Testis (tissue), 3 donors: ENCODE results near the gene MPHOSPH9. TPM values are rescaled to one million over a fixed set of nuclear protein-coding genes. Genes with fewer than 3 reads are reported as not detected.
A peak's percentile ranks its signal among the peaks of the same experiment; 100 is the strongest.

Source experiments
- DNase-seq: peaks from one replicate; pipeline ENCODE4 v3.0.0-alpha.2; 2019
- H3K27ac ChIP-seq, 2 donors: fragments of 200-600 bp; sonication (generic); one replicate each; pipeline ENCODE4 v1.5.1; 2019
- H3K27me3 ChIP-seq: fragments of 200-600 bp; sonication (generic); one replicate; pipeline ENCODE4 v1.5.1; 2019
- H3K36me3 ChIP-seq: fragments of 200-600 bp; sonication (generic); one replicate; pipeline ENCODE4 v1.5.1; 2017; ENCODE audit warnings: low read depth; ENCODE audit errors: missing control alignments
- H3K4me1 ChIP-seq: fragments of 200-600 bp; sonication (generic); one replicate; pipeline ENCODE4 v1.5.1; 2019
- H3K4me3 ChIP-seq, 2 donors: fragments of 200-600 bp; sonication (generic); one replicate each; pipeline ENCODE4 v1.5.1; 2017 to 2019
- H3K9me3 ChIP-seq: fragments of 200-600 bp; sonication (generic); one replicate; pipeline ENCODE4 v1.5.1; 2017
- CTCF ChIP-seq, 3 experiments: fragments of 450-650 bp in 2 of 3; fragments of 200-600 bp in 1 of 3; sonication (generic) in 1 of 3; IDR thresholded peaks; one replicate each; pipeline ENCODE4 v1.5.1; 2016 to 2019; ENCODE audit warnings: antibody characterized with exemption in 3 of 3, mild to moderate bottlenecking in 2 of 3, moderate library complexity in 1 of 3
- POLR2A ChIP-seq: fragments of 450-650 bp; IDR thresholded peaks from one replicate; pipeline ENCODE4 v1.6.1; 2017; ENCODE audit warnings: antibody characterized with exemption, mild to moderate bottlenecking, moderate library complexity
- WGBS, 2 donors: methylation state at CpG; one replicate each; pipeline ENCODE4 v1.1.5; 2018; 5-methylcytosine and 5-hydroxymethylcytosine counted together
- intact Hi-C: fragments of 100-400 bp; cut with DNase I; formaldehyde crosslinking; loops from one replicate; pipeline ENCODE4 v1.15.1; 2023; ENCODE audit warnings: low total_unique reads
- polyA plus RNA-seq: library from polyadenylated mRNA; stranded (reverse); fragments of 350-450 nt; fragmentation: Illumina TruSeq; extraction: RNeasy Lipid Tissue Mini Kit (QIAGEN cat#74804); gene quantifications from one replicate; pipeline ENCODE4 v1.2.3, GENCODE V29; 2014; ENCODE audit warnings: low read depth, low replicate concordance; ENCODE audit not compliant: insufficient read depth
- total RNA-seq, 2 donors: library from RNA; depleted of rRNA; stranded (reverse); fragments of >200 nt; gene quantifications; one replicate each; pipeline ENCODE4 v1.2.3, GENCODE V29; 2016

MPHOSPH9 gene
- total and polyA plus RNA-seq, 3 donors from 2014 or later: 28.8 to 81.1 (median 60.3) TPM

DNA sequence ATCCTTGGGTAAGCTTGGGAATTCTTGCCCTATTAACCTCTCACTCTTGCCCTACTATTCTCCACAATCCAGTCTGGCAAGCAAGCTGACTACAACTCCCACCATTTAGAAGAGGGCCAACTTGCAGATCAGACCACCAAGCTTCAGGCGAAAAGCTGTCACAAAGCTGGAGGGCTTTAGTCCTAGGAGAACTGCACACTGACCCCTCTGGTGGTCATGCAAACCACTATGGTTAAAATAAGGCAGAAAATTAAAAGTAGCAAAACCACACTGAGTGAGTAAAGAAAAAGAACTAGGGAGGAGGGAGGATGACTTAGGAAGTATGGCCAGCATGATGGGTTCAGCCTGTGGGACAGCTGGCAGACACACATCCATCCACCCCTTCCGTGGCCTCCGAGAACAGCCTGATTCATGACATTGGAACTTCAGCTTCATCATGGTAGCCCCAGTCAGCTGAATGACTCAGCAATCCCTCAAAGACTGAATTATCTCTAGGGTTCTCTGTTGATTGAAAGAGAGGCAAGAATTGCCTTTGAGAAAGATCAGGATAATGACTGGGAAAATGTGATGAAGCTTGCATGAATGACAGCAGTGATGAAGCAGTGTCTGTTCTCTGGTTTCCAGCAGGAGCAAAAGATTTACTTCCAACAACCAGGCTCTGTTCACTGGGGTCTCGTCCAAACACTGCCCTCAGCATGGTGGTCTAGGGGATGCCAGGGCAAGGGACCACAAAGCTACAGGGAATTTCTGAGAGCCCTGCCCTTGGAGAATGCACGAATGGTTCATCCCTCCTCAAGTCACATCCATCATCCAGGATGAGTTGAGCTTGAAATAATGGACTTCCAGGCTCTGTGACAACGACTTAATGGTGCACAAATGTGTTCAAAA is 106.4 kb downstream of the MPHOSPH9 start:
- Histone ChIP-seq H3K27me3 (no peaks in the 10 kb centered on the region), H3K9me3 (no peaks in the 10 kb centered on the region), H3K27ac (no peak overlapping the region), H3K36me3 (no peaks in the 10 kb centered on the region), H3K4me1 (peaks cover 6% of the 10 kb centered on the region), H3K4me3 (no peak overlapping the region)
- TF ChIP-seq POLR2A (no peak), CTCF (IDR thresholded peaks at IDR 0.05) (no peak)
- DNase-seq: no peak
- intact Hi-C loops: no loop called here
- WGBS, 2 donors: 71 to 74% methylated on average over 6 of the region's 6 CpGs

GRCh38 chr12:123122626-123123025 is 110.3 kb downstream of the MPHOSPH9 start:
- no peaks in the 10 kb centered on the region for H3K9me3 ChIP-seq
- 97 to 100% methylated on average over 3 of the region's 3 CpGs for WGBS, 2 donors
- no peak for DNase-seq
- no peaks in the 10 kb centered on the region for H3K36me3 ChIP-seq
- no peak for TF ChIP-seq CTCF (IDR thresholded peaks at IDR 0.05)
- no peak for TF ChIP-seq POLR2A
- peaks cover 13% of the 10 kb centered on the region for H3K4me1 ChIP-seq
- intact Hi-C loops: no loop called here
- no peak overlapping the region for H3K27ac ChIP-seq
- H3K4me3 ChIP-seq: no peak overlapping the region
- H3K27me3 ChIP-seq: no peaks in the 10 kb centered on the region

DNA sequence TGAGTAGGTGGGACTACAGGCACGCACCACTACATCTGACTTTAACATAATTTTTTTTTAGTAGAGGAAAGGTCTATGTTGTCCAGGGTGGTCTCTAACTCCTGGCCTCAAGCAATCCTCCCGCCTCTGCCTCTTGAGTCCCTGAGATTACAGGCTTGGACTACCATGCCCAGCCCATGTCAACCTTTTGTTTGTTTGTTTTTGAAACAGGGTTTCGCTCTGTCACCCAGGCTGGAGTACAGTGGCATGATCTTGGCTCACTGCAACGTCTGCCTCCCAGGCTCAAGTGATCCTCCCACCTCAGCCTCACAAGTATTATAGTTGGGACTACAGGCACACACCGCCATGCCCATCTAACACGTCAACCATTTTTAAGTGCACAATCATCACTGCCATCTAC is 111.3 kb downstream of the MPHOSPH9 start:
- Histone ChIP-seq H3K9me3 (no peaks in the 10 kb centered on the region), H3K4me3 (no peak overlapping the region), H3K27ac (no peak overlapping the region), H3K27me3 (no peaks in the 10 kb centered on the region), H3K4me1 (peaks cover 11% of the 10 kb centered on the region), H3K36me3 (no peaks in the 10 kb centered on the region)
- TF ChIP-seq POLR2A (no peak), CTCF (IDR thresholded peaks at IDR 0.05) (no peak)
- no peak for DNase-seq
- intact Hi-C loops: no loop called here
- 86 to 90% methylated on average over 6 of the region's 6 CpGs for WGBS, 2 donors

DNA sequence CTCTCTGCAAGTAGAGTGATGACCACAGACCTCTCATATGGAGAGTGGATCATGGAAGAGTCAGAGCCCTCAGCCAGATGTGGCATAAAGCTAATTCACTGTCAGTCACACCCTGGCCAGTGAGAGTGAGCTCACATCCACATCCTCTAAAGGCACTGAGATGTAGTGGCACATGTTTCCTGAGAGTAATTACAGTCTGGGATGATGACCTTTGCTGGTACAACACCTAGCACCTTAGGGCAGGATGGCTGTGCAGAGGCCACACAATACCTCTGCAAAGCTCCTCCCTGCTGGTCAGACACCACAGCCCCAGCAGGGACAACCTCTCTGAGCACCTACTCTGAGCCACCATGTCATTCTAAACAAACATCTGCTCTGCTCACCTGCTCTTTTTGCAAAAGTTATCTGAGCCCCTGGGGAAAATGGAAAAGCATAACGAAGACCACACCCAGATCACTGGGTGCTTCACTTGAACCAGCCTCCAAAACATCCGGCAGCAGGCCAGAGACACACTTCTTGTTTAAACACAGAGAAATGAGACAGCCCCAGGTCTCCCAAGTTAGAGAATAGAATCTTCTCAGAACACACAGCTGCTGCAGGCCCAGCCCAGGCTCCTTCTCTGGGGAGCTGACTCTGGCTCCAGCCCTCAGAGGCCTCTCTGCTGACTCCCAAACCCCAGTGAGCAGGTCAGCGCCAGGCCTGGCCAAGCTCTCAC is 112.3 kb downstream of the MPHOSPH9 start:
- WGBS, 2 donors: 48 to 70% methylated on average over 3 of the region's 3 CpGs
- intact Hi-C loops: no loop called here
- Histone ChIP-seq H3K36me3 (no peaks in the 10 kb centered on the region), H3K4me3 (no peak overlapping the region), H3K27me3 (no peaks in the 10 kb centered on the region), H3K27ac (peak overlapping the region in 1 of 2 donors; percentile 45), H3K9me3 (no peaks in the 10 kb centered on the region), H3K4me1 (peaks cover 18% of the 10 kb centered on the region)
- DNase-seq: peak; percentile 47
- TF ChIP-seq POLR2A (no peak), CTCF (IDR thresholded peaks at IDR 0.05) (no peak)
